ENCODE measurements around the gene DMRTA2.

- TF ChIP-seq, protein P1, sequence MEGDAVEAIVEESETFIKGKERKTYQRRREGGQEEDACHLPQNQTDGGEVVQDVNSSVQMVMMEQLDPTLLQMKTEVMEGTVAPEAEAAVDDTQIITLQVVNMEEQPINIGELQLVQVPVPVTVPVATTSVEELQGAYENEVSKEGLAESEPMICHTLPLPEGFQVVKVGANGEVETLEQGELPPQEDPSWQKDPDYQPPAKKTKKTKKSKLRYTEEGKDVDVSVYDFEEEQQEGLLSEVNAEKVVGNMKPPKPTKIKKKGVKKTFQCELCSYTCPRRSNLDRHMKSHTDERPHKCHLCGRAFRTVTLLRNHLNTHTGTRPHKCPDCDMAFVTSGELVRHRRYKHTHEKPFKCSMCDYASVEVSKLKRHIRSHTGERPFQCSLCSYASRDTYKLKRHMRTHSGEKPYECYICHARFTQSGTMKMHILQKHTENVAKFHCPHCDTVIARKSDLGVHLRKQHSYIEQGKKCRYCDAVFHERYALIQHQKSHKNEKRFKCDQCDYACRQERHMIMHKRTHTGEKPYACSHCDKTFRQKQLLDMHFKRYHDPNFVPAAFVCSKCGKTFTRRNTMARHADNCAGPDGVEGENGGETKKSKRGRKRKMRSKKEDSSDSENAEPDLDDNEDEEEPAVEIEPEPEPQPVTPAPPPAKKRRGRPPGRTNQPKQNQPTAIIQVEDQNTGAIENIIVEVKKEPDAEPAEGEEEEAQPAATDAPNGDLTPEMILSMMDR (IDR thresholded peaks at IDR 0.05): no peak
- TF ChIP-seq EZH2 (IDR thresholded peaks at IDR 0.05; ENCODE audit: borderline replicate concordance, insufficient read depth, low read depth, low read length, poor library complexity, severe bottlenecking): no peak
Measured at GRCh38 chr1:50424884-50425375, 1.7 kb upstream of the DMRTA2 start.

Data from B cell (primary cell).